SH-SY5Y (cell line): ENCODE data around the gene LINC01488.

Source experiments
- GATA2 ChIP-seq: IDR thresholded peaks from 2 replicates; pipeline ENCODE4 v1.6.1; 2011; ENCODE audit warnings: mild to moderate bottlenecking, low read depth, low read length
- GATA3 ChIP-seq: IDR thresholded peaks from 2 replicates; pipeline ENCODE4 v1.6.1; 2011; ENCODE audit warnings: low read depth, mild to moderate bottlenecking, low read length, moderate library complexity

- TF ChIP-seq GATA3 (no peak), GATA2 (no peak)
Observed at GRCh38 chr11:69447786-69448185, 33.7 kb upstream of the LINC01488 start.
